Hindlimb muscle (tissue), 1 donor: ENCODE measurements around the gene RAB30. TPM values are rescaled to one million over a fixed set of nuclear protein-coding genes. Genes with fewer than 3 reads are reported as not detected.

Source experiments
- DNase-seq: peaks from one replicate; pipeline ENCODE4 v3.0.0-alpha.2; 2013
- polyA plus RNA-seq: library from polyadenylated mRNA; unstranded; fragments of 120-200 nt; gene quantifications from one replicate; pipeline ENCODE4 v1.2.1, GENCODE V29; 2013; ENCODE audit not compliant: insufficient read length

The RAB30 gene
- polyA plus RNA-seq, 1 donor, result 13.9 TPM

DNA sequence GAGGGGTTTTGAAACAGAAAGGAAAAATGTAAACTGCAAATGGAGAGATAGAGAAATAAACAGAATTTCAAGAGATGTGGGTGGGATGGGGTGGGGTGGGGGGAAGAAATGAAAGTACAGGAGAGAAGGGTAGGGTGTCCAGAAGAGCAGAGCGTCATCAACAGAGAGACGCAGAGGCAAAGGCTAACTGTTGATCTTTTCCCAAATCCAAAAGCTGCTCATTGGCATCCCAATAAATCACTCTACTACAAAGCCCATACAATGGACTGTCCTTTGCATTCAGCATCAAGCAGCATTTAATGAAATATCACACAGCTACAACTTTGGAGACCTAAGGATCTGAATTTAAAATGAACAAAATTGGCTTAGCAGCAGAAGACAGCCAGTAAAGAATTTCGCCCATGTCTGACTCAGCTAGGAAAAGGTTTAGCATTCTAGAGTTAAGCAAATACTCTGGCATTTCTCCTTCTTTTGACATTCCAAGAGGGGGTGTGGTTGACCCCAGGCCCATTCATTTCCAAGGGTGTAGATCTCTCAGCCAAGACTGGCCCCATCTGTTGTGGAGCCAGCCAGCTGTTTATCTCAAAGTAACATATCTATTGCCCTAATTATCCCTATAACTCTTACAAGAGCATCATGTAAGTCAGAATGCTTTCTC is 1.5 kb downstream of the RAB30 start:
- DNase-seq, result peak; percentile 23

DNA sequence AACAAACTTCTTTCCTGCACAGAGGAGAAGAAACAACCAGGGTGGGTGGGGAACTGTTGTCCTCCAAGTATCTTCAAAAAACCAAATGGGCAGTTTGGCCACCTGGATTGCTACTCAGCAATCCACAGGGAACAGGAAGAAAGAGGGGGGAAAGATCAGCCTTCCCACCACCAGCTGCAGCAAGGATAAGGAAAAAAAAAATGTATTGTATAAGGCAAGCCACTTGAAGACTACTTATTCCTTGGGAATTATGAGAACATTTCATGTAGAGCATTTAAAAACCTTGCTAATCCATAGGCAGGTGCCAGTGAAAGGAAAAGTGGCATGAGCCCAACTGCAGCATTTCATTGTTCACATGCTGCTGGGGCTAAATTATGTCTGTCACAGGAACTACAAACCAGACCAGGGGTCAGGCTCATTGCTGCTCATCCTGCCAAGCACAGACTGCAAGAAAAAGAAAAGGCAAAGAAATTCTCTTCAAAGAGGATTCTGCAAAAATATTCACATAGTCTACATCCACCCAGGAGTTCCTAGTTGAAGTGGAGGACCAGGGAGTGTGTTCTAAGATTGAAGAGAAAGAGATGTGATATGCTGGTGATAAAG is 2.2 kb downstream of the RAB30 start:
- no peak for DNase-seq

DNA sequence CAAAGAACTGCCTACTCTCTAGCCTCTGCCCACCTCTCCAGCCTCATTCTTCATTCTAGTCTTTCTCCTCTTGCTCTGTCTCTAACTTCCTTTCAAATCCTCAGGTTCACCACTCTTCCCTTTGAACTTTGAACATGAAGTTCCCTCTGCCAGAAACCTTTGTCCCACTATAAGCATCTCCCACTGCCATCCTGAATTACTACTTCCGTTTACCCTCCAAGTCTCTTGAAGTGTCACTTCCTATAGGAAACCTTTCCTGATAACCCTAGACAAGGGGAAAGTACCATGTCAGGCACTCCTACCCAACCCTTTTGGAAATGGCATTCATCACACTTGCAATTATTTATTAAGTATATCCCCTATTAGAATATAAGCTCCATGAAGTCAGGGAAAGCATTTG is 3.1 kb downstream of the RAB30 start:
- DNase-seq, result no peak

GRCh38 chr11:83064011-83064410 is 7.7 kb downstream of the RAB30 start:
- no peak for DNase-seq

DNA sequence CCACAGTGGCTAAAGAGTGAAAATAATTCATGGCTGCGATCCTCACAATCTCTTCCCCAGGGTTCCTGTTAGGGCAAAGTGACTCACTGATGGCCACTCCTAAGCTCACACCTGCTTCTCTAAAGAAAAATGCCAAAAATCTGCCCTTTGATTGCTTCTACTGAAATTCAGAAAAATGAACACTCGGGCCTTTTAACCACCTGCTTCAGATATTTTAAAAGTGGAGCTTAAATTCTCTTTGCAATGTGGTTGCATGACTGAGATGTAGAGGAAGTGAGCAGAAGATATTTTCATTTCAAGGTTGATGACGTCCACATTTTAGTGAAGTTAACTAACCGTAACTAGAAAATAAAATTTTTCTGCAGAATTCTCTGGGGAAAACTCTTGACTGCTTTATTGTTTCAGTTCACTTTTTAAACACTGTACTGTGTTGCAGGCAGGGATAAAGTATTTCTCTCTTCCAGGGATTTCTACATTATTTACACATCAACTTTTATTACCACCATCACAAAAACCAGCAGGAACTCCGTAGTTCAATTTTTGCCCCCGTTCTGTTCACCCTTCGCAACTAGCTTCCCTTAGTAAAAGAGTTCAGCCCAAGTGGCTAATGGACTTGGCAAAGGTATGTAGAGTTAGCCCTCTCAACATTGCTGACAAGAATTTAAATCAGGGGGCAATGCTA is 8.5 kb downstream of the RAB30 start:
- DNase-seq, result peak; percentile 14

- DNase-seq, result no peak
Measured at GRCh38 chr11:83061883-83062282, 9.8 kb downstream of the RAB30 start.

DNA sequence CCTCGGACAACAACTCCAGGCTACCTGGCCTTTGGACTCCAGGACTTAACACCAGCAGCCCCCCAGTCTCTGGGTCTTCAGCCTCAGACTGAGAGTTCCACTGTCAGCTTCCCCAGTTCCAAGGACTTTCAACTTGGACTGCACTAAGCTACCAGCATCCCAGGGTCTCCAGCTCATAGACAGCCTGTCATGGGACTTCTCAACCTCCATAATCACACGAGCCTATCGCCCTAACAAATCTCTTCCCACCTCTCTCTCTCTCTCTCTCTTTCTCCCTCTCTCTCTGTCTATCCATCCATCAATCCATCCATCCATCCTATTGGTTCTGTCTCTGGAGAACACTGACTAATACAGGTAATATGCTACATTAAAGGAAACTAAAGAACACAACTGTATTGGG is 10.7 kb downstream of the RAB30 start:
- DNase-seq, result no peak

- no peak for DNase-seq
Measured at GRCh38 chr11:83057721-83058120, 14.0 kb downstream of the RAB30 start.

DNA sequence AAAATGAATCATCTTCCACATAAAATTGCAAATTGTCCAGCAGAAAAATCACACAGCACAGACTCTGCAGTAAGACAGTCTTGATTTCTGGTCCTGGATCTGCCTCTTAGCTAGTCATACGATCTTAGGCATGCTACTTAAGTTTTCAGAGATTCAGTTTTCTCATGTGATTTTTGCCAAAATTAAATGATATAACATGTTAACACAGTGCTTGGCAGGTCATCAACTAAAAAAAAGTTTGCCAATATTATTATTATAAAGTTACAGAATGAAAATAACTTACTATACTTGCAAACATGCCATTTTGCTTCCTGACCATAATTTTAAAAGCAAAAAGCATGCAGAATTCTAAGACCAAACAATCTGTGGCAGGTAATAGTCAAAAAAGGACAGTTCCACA is 15.1 kb downstream of the RAB30 start:
- DNase-seq, result no peak

DNA sequence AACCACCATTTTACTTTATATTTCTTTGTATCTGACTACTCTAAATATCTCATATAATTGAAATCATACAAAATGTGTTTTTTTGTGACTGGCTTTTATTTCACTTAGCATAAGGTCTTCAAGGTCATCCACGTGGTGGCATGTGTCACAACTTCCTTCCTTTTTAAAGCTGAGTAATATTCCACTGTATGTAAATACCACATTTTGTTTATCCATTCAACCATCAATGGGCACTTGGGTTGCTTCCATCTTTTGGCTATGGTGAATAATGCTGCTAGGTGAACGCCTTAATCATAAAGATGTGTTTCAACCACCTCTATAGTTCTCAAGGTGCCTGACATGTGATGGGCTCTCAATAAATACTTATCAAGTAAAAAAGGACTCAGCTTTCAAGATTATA is 15.5 kb downstream of the RAB30 start:
- no peak for DNase-seq

- no peak for DNase-seq
Measured at GRCh38 chr11:83054904-83055380, 16.8 kb downstream of the RAB30 start.

GRCh38 chr11:83054001-83054400 is 17.7 kb downstream of the RAB30 start:
- DNase-seq, result no peak

DNA sequence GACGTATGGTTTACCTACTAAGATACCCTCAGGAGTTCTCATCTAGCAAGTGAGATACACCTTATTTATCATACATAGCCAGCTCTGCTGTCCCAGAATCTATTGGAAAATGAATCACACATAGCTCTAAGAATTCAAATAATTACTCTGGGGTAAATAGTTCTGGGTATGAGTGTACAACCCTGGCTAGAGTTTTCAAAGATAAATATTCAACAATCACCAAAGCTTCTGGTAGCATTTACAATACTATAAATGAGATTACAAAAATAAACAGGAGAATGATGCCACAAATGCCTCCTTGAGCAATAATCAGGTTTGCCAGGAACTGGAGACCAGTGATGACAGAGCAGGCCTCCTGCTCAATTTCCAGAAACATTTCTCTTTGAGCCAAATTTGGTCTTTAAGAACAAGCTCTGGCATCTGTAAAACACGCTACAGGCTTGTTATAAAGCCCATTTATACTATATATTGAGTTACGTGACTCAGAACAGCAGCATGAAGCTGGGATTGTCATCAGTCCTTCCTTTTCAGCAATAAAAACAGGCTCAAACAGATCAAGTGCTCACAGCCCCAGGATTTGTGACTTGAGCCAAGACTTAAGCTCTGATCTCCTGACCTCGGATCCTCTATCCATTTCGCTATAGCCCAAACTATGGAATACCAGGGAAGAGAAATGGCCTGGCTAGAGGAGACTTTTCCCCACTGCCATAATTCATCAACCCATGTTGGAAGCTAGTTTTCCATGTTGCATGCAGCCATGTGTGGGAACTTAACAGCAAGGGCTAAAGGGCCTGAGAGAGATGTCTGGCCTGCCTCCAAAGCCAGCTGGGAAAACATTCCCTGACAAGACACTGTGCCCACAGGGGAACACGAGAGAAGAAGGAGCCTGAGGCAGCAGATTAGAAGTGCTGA is 19.7 kb downstream of the RAB30 start:
- no peak for DNase-seq

- no peak for DNase-seq
Measured at GRCh38 chr11:83047515-83048225, 24.0 kb downstream of the RAB30 start.

DNA sequence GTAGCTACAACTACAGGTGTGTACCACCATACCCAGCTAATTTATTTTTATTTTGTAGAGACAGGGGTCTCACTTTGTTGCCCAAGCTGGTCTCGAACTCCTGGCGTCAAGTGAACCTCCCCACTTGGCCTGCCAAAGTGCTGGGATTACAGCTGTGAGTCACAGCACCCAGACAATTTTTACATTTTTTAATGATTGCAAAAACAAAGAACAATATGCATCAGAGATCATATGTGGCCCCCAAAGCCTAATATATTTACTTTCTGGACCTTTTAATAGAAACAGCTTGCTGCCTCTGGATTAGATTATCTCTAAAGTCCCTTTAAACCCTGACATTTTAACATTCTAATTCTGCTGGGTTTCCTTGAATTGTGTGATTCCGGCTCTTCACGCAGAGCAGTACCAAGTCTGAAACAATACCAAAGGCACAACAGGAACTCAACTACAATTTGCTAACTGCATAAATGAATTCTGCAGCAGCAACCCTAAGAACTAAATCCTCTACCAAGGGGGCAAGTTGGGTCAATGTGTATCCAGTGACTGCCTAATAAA is 25.0 kb downstream of the RAB30 start:
- no peak for DNase-seq

- no peak for DNase-seq
Measured at GRCh38 chr11:83044958-83045712, 26.6 kb downstream of the RAB30 start.

GRCh38 chr11:83042964-83043711 is 28.6 kb downstream of the RAB30 start:
- no peak for DNase-seq

GRCh38 chr11:83041126-83041525 is 30.6 kb downstream of the RAB30 start:
- DNase-seq, result no peak

GRCh38 chr11:83039566-83039965 is 32.1 kb downstream of the RAB30 start:
- DNase-seq, result no peak

- no peak for DNase-seq
Measured at GRCh38 chr11:83037877-83038276, 33.8 kb downstream of the RAB30 start.
